HUES48 (cell line): ENCODE measurements around the gene RPA1.

ENCODE experiments used
- H3K27ac ChIP-seq: one replicate; pipeline ENCODE4 v1.7.0; 2013; ENCODE audit warnings: low read depth, low read length, inconsistent platforms
- H3K27me3 ChIP-seq: 2 replicates; pipeline ENCODE4 v1.6.1; 2013; ENCODE audit warnings: mild to moderate bottlenecking, low read length; ENCODE audit not compliant: control insufficient read depth, insufficient read depth
- H3K36me3 ChIP-seq: 2 replicates; pipeline ENCODE4 v1.6.1; 2013; ENCODE audit warnings: low read length; ENCODE audit not compliant: control insufficient read depth, insufficient read depth
- H3K4me1 ChIP-seq: 2 replicates; pipeline ENCODE4 v1.6.1; 2013; ENCODE audit warnings: mild to moderate bottlenecking, low read length; ENCODE audit not compliant: control insufficient read depth, insufficient read depth
- H3K4me3 ChIP-seq: 2 replicates; pipeline ENCODE4 v1.5.1; 2013; ENCODE audit warnings: mild to moderate bottlenecking, low read depth, low read length
- H3K9ac ChIP-seq: 2 replicates; pipeline ENCODE4 v1.6.1; 2013; ENCODE audit warnings: mild to moderate bottlenecking, low read depth, low read length, moderate library complexity
- H3K9me3 ChIP-seq: 2 replicates; pipeline ENCODE4 v1.6.1; 2013; ENCODE audit warnings: low read length; ENCODE audit not compliant: control insufficient read depth, insufficient read depth

Gene RPA1

GRCh38 chr17:1943436-1943831 lies 113.6 kb downstream of the RPA1 start:
- Histone ChIP-seq H3K4me3 (no peak overlapping the region), H3K9me3 (no peaks in the 10 kb centered on the region)

DNA sequence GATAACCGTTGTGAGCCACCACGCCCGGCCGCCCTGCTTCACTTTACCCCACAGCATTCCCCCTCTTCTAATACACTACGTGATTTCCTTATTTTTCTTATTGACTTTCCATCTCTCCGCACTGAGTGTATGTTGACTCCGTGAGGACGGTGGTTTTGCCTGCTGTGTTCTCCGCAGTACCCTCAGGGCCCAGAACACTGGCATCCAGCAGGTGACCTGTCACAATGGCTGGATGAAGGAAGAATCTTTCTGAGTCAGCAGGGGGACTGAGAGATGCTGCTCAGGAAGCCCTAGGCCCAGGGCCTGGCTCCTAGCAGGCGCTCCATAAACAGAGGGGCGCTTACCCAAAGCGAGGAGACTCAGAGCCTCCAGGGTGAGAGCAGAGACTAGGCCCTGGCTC lies 115.8 kb downstream of the RPA1 start:
- Histone ChIP-seq H3K9ac (no peak overlapping the region), H3K27ac (no peak overlapping the region), H3K9me3 (no peaks in the 10 kb centered on the region), H3K4me3 (no peak overlapping the region), H3K27me3 (peaks cover 2% of the 10 kb centered on the region; the same call in 1 of the 2 replicates), H3K36me3 (no peaks in the 10 kb centered on the region), H3K4me1 (no peaks in the 10 kb centered on the region)

More at GRCh38 chr17:1943436-1943831, 113.6 kb downstream of the RPA1 start:
- H3K36me3 ChIP-seq = no peaks in the 10 kb centered on the region
- H3K4me1 ChIP-seq = no peaks in the 10 kb centered on the region
- no peaks in the 10 kb centered on the region for H3K27me3 ChIP-seq
- no peak overlapping the region for H3K27ac ChIP-seq
- no peak overlapping the region for H3K9ac ChIP-seq

GRCh38 chr17:1946021-1946932 lies 116.5 kb downstream of the RPA1 start:
- Histone ChIP-seq H3K27me3 (peaks cover 4% of the 10 kb centered on the region; the same call in 1 of the 2 replicates), H3K4me3 (no peak overlapping the region), H3K36me3 (no peaks in the 10 kb centered on the region), H3K9ac (no peak overlapping the region), H3K27ac (no peak overlapping the region), H3K9me3 (no peaks in the 10 kb centered on the region), H3K4me1 (no peaks in the 10 kb centered on the region)

GRCh38 chr17:1947229-1947742 lies 117.5 kb downstream of the RPA1 start:
- H3K27ac ChIP-seq = no peak overlapping the region
- peaks cover 10% of the 10 kb centered on the region for H3K27me3 ChIP-seq
- H3K9ac ChIP-seq = no peak overlapping the region
- no peaks in the 10 kb centered on the region for H3K9me3 ChIP-seq
- no peaks in the 10 kb centered on the region for H3K4me1 ChIP-seq
- no peaks in the 10 kb centered on the region for H3K36me3 ChIP-seq
- H3K4me3 ChIP-seq = no peak overlapping the region

DNA sequence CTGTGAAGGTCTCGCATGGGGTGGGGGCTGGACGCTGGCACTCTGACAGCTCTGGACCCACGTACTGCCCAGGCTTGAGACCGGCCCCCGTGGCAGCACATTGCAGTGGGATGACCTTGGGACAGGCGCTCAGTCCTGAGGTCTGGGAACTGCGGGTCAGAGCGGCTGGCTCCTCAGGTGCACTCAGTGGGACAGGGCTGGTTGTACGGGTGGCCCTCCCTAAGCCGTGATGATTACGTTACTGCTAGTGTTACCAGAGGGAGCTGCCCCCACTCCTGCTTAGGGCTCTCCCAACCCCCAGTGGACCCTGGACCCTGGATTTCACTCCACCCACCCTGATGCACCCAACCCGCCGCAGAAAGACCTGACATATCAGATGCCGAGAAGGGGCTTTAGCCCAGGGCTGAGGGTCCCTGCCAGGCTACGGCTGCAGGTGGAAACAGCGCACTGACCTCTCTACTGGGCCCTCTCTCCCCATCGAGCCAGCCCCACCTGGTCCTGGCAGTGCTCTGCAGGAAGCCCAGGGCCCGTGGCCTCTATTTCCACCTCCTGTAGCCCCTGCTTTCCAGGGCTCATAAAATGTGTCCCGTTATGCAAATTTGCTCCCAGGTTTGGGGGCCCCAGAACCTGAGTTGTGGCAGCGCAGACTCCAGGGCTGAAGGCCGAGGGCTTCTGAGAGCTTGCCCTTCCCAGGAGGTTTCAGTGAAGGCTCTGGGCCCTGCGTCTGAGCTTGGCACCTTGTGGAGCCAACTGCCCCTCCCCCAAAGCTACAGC lies 118.1 kb downstream of the RPA1 start:
- Histone ChIP-seq H3K27ac (no peak overlapping the region), H3K9ac (no peak overlapping the region), H3K9me3 (no peaks in the 10 kb centered on the region), H3K36me3 (no peaks in the 10 kb centered on the region), H3K4me3 (no peak overlapping the region), H3K4me1 (no peaks in the 10 kb centered on the region), H3K27me3 (peaks cover 15% of the 10 kb centered on the region)

DNA sequence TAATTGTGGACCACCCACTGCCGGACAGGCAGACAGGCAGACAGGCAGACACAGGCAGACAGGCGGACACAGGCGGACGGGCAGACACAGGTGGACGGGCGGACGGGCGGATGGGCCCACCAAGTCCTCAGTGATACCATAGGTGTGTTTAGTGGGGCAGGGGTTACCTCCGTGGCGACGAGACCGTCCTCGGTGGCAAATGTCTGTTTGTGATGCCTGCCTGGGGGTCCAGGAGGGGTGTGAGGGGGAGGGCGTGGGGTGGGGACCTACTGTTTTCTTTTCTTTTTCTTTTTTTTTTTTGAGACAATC lies 118.7 kb downstream of the RPA1 start:
- no peaks in the 10 kb centered on the region for H3K36me3 ChIP-seq
- no peak overlapping the region for H3K27ac ChIP-seq
- no peaks in the 10 kb centered on the region for H3K9me3 ChIP-seq
- no peaks in the 10 kb centered on the region for H3K4me1 ChIP-seq
- peaks cover 20% of the 10 kb centered on the region for H3K27me3 ChIP-seq
- H3K9ac ChIP-seq = no peak overlapping the region
- no peak overlapping the region for H3K4me3 ChIP-seq
